ENCODE data around the gene SAMD11. TPM values are rescaled to one million over a fixed set of nuclear protein-coding genes. Genes with fewer than 3 reads are reported as not detected.

The SAMD11 gene
- total RNA-seq, 1 donor, result 1.6 TPM

GRCh38 chr1:932776-933602, 9.3 kb downstream of the SAMD11 start:
- no peak for TF ChIP-seq CTCF (IDR thresholded peaks at IDR 0.05; ENCODE audit: insufficient read depth, low read length)
- no peak overlapping the region for H3K4me3 ChIP-seq (ENCODE audit: low read depth, low read length)
- no peak for DNase-seq (ENCODE audit: low read depth)

- TF ChIP-seq CTCF (IDR thresholded peaks at IDR 0.05; ENCODE audit: insufficient read depth, low read length), result no peak
- DNase-seq (ENCODE audit: low read depth), result no peak
- H3K4me3 ChIP-seq (ENCODE audit: low read depth, low read length), result no peak overlapping the region
These were observed 9.8 kb downstream of the SAMD11 start for GRCh38 chr1:933603-933940.

GRCh38 chr1:934991-935750, 11.4 kb downstream of the SAMD11 start:
- no peak for DNase-seq (ENCODE audit: low read depth)
- no peak overlapping the region for H3K4me3 ChIP-seq (ENCODE audit: low read depth, low read length)
- TF ChIP-seq CTCF (IDR thresholded peaks at IDR 0.05; ENCODE audit: insufficient read depth, low read length), result no peak

- no peak for DNase-seq (ENCODE audit: low read depth)
- H3K4me3 ChIP-seq (ENCODE audit: low read depth, low read length), result no peak overlapping the region
- no peak for TF ChIP-seq CTCF (IDR thresholded peaks at IDR 0.05; ENCODE audit: insufficient read depth, low read length)
These were observed 12.1 kb downstream of the SAMD11 start for GRCh38 chr1:935751-936231.

GRCh38 chr1:936348-937264, 12.9 kb downstream of the SAMD11 start:
- no peak for DNase-seq (ENCODE audit: low read depth)
- TF ChIP-seq CTCF (IDR thresholded peaks at IDR 0.05; ENCODE audit: insufficient read depth, low read length), result no peak
- no peak overlapping the region for H3K4me3 ChIP-seq (ENCODE audit: low read depth, low read length)

GRCh38 chr1:937521-937920, 13.8 kb downstream of the SAMD11 start:
- no peak for DNase-seq (ENCODE audit: low read depth)
- H3K4me3 ChIP-seq (ENCODE audit: low read depth, low read length), result no peak overlapping the region
- TF ChIP-seq CTCF (IDR thresholded peaks at IDR 0.05; ENCODE audit: insufficient read depth, low read length), result no peak
